Measurements from ENCODE around the gene SYNGR1.

The SYNGR1 gene

DNA sequence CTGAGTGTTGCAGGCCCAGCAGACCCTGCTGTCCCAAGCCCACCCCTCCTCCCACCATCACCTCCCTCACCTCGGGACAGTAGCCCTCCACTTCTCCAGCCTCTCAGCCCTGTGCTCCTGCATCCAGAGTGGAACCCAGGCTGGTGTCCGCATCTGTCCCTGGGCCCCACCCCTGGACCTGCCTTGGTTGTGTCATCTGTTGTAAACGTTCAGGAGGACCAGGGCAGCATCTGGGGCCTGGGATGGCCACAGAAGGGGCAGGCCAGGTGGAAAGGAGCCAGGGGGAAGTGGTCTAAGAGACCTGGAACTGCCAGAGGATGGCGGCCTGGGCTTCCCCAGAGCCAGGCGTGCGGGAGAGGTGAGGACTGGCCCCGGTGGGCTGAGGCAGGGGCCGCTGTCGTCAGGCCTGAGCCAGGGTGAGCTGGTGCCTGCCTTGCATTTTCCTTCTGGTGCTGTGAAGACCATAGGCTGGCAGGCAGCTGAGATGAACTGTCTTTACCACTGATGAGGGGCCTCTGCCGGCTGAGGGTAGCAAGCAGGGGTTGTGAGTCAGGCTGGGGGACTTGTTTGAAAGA is 80.9 kb downstream of the SYNGR1 start:
- no peak for DNase-seq (ENCODE audit: low read depth, low spot score)

DNA sequence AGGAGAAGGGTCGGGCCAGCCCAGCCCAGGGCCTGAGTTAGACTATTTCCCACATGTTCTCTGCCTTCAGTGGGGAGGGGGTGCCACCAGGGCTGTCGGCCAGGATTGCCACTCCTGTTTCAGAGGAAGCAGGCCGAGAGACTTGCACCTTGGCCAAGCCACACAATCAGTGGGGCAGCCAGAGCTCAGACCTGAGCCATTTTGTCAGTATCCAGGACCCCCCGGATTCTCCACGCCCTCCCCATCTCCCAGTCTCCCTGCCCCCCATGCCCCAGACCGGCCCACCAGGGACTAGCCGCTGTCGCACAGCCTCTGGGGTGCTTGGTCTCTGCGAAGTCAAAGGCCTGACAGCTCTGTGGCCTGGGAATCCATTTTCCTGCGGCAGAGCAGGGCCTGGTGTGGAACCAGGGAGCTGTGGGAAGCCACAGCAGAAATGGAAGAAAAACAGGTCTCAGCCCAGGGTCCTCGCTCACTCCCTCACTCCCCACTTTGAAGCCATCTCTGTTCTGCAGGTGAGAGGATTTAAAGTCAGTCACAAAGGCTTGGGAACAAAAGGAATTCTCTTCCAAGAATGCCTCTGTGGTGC is 81.5 kb downstream of the SYNGR1 start:
- DNase-seq (ENCODE audit: low read depth, low spot score) = no peak

- no peak for DNase-seq (ENCODE audit: low read depth, low spot score)
These were observed 82.0 kb downstream of the SYNGR1 start for GRCh38 chr22:39431821-39432251.

DNA sequence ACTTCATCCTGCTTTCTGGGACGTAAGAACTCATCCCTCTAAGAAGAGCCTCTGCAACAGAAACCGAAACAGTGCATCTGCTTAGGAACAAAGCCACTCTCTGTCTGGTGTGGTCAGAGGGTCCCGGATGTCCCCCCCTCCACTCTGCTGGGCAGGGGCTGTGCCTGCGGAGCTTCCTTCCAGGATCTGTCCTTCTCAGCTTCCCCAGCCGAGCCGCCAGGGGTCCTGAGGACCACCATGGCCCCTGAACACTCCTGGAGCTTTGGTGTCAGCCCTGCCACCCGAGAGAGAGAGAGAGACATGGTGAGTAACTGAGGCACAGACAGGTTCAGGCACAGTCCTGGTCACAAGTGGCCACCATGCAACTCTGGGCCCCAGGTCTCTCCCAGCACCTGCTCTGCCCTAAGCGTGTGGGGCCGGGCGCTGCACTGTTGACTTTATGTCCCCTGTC is 82.6 kb downstream of the SYNGR1 start:
- no peak for DNase-seq (ENCODE audit: low read depth, low spot score)

GRCh38 chr22:39433476-39434242 is 83.9 kb downstream of the SYNGR1 start:
- DNase-seq (ENCODE audit: low read depth, low spot score) = no peak

GRCh38 chr22:39434243-39434653 is 84.5 kb downstream of the SYNGR1 start:
- DNase-seq (ENCODE audit: low read depth, low spot score) = no peak

DNA sequence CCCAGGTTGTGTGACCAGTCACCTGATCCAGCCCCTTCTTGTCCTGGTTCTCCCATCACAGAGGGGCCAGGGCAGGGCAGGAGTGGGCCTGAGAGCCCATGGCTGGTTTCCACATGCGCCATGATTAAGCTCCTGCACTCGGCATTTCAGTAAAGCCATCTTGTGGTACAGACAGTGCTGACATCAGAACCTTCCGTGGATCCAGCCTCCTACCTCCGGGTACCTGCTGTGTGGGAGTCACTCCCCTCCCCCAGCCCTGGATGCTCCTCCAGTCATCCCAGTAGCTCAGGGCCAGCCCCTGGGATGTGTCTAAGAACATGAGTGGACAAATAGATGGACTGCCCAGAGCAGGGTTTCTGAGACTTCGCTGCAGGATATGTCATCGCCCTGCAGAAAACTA is 84.9 kb downstream of the SYNGR1 start:
- no peak for DNase-seq (ENCODE audit: low read depth, low spot score)
